Stimulated activated CD4-positive, alpha-beta T cell treated with anti-CD3 and anti-CD28 coated beads, Interleukin-12 subunit alpha, Interleukin-12 subunit beta, amount 100 ng/mL, for 24 hours (primary cell): ENCODE measurements around the gene LDHA.
"Not testable (repeated sequence)": the region's sequence is repeated elsewhere in the genome, so short reads cannot be mapped to it uniquely, and the experiment has no call there.

Experiments
- DNase-seq, 2 experiments: peaks; one replicate each; pipeline ENCODE4 v3.0.0-alpha.2; 2020; ENCODE audit warnings: low read depth in 2 of 2

LDHA gene

GRCh38 chr11:18394928-18395734 is 768 bp downstream of the LDHA start:
- DNase-seq = peak in 1 of 2 experiments; percentile 31

- DNase-seq = peak; percentile 90
Measured at GRCh38 chr11:18395735-18396504, 1.6 kb downstream of the LDHA start.

- DNase-seq = no peak
Measured at GRCh38 chr11:18397921-18398320, 3.6 kb downstream of the LDHA start.

- DNase-seq = not testable (repeated sequence)
Measured at GRCh38 chr11:18401077-18401476, 6.7 kb downstream of the LDHA start.

GRCh38 chr11:18404062-18404461 is 9.7 kb downstream of the LDHA start:
- DNase-seq = no peak

- DNase-seq = not testable (repeated sequence)
Measured at GRCh38 chr11:18407400-18407799, 13.0 kb downstream of the LDHA start.

GRCh38 chr11:18408558-18409291 is 14.4 kb downstream of the LDHA start:
- no peak for DNase-seq

GRCh38 chr11:18416459-18416858 is 22.1 kb downstream of the LDHA start:
- DNase-seq = no peak

- no peak for DNase-seq
Measured at GRCh38 chr11:18419040-18419439, 24.7 kb downstream of the LDHA start.

GRCh38 chr11:18420067-18420466 is 25.7 kb downstream of the LDHA start:
- DNase-seq = no peak

- DNase-seq = no peak
Measured at GRCh38 chr11:18427240-18427639, 32.9 kb downstream of the LDHA start.

- no peak for DNase-seq
Measured at GRCh38 chr11:18429332-18429731, 35.0 kb downstream of the LDHA start.

GRCh38 chr11:18438691-18439090 is 44.3 kb downstream of the LDHA start:
- no peak for DNase-seq

GRCh38 chr11:18449251-18449650 is 54.9 kb downstream of the LDHA start:
- DNase-seq = no peak

- DNase-seq = no peak
Measured at GRCh38 chr11:18452927-18453326, 58.6 kb downstream of the LDHA start.

GRCh38 chr11:18455686-18456372 is 61.5 kb downstream of the LDHA start, which contains the start of gene LDHAL6A:
Gene LDHAL6A, plus strand, starts transcription at chr11:18455856. Its CDS starts 825 bp downstream, at chr11:18456681.
- no peak for DNase-seq

GRCh38 chr11:18457450-18457849 is 63.1 kb downstream of the LDHA start:
- no peak for DNase-seq
